ENCODE results near the gene CALML3. TPM values are rescaled to one million over a fixed set of nuclear protein-coding genes. Genes with fewer than 3 reads are reported as not detected.

The CALML3 gene
- total and polyA plus RNA-seq, 7 donors, result 0.03 TPM; not detected in 6

DNA sequence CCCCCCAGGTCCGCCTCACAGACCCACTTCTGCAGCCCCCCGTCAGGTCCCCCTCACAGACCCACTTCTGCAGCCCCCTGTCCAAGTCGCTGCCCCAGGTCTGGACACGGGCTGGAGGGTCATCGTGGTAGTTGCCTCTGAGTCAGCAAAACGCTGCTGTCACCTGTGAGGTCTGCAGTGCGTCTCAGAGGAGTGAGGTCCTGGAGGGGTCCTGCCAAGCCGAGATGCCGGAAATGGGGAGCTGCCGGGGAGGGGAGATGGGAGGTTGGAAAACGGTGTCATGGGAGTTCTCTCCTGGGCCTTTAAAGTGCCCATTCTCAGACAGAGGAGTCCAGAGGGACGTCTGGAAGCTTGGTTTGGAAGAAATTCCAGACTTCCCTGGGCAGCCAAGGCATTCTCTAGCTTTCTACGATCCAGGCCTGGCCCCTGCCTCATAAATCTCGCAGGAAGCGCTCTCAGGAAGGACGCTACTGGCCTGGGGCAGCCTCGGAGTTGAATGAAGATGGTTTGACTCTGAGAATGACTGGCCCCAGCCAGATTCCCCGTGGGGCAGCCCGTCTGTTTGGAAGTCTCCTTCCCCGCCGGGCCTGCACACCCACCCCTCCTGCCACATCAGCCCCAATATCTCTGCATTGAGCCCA lies 38.7 kb downstream of the CALML3 start:
- intact Hi-C loops (cut with DNase I), result no loop called here
- Histone ChIP-seq H3K4me3 (no peak overlapping the region), H3K9me3 (no peaks in the 10 kb centered on the region), H3K27me3 (ENCODE audit: insufficient read depth in 3 of 3, low read length in 2 of 3) (no peaks in the 10 kb centered on the region), H3K36me3 (ENCODE audit: insufficient read depth in 1 of 2, low read depth in 1 of 2) (no peaks in the 10 kb centered on the region), H3K27ac (no peak overlapping the region), H3K4me1 (no peaks in the 10 kb centered on the region)
- TF ChIP-seq, protein P1, sequence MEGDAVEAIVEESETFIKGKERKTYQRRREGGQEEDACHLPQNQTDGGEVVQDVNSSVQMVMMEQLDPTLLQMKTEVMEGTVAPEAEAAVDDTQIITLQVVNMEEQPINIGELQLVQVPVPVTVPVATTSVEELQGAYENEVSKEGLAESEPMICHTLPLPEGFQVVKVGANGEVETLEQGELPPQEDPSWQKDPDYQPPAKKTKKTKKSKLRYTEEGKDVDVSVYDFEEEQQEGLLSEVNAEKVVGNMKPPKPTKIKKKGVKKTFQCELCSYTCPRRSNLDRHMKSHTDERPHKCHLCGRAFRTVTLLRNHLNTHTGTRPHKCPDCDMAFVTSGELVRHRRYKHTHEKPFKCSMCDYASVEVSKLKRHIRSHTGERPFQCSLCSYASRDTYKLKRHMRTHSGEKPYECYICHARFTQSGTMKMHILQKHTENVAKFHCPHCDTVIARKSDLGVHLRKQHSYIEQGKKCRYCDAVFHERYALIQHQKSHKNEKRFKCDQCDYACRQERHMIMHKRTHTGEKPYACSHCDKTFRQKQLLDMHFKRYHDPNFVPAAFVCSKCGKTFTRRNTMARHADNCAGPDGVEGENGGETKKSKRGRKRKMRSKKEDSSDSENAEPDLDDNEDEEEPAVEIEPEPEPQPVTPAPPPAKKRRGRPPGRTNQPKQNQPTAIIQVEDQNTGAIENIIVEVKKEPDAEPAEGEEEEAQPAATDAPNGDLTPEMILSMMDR (IDR thresholded peaks at IDR 0.05), result no peak
- ATAC-seq (no peak), DNase-seq (peak in 1 of 2 donors; percentile 39)
- WGBS, 3 donors, result 76 to 77% (median 76%) methylated on average over 21 of the region's 21 CpGs

DNA sequence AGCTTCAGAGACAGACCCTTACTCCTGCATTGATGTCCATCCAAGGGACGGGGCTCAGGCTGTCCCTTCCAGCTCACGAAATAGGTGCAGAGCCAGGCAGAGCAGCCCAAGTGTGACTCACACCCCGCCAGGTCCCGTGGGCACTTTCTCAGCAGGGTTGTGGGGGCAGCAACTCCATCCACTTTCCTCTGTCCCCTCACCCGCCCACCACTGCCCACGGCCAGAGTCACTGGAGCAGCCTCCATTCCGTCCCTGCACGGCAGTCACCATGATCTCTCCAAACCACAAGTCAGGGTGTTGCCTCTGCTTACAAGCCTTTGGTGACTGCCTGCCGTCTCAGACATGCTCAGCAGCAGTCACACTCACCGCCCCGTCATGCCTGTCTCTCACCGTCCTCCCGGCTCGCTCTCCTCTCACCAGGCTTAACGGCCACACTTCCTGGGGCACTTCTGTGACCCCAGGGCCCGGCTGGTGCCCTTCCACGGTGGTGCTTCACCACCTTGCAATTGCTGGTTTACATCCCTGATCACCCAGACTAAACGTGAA lies 39.3 kb downstream of the CALML3 start:
- H3K36me3 ChIP-seq (ENCODE audit: insufficient read depth in 1 of 2, low read depth in 1 of 2), result no peaks in the 10 kb centered on the region
- ATAC-seq (peak in 1 of 4 donors; percentile 17), DNase-seq (peak in 1 of 2 donors; percentile 46)
- H3K4me3 ChIP-seq, result no peak overlapping the region
- H3K27ac ChIP-seq, result no peak overlapping the region
- no peaks in the 10 kb centered on the region for H3K4me1 ChIP-seq
- H3K9me3 ChIP-seq, result no peaks in the 10 kb centered on the region
- H3K27me3 ChIP-seq (ENCODE audit: insufficient read depth in 3 of 3, low read length in 2 of 3), result no peaks in the 10 kb centered on the region
- TF ChIP-seq, protein P1 (IDR thresholded peaks at IDR 0.05), result no peak
- 74 to 80% (median 79%) methylated on average over 18 of the region's 18 CpGs for WGBS, 3 donors
- intact Hi-C loops (cut with DNase I), result no loop called here

DNA sequence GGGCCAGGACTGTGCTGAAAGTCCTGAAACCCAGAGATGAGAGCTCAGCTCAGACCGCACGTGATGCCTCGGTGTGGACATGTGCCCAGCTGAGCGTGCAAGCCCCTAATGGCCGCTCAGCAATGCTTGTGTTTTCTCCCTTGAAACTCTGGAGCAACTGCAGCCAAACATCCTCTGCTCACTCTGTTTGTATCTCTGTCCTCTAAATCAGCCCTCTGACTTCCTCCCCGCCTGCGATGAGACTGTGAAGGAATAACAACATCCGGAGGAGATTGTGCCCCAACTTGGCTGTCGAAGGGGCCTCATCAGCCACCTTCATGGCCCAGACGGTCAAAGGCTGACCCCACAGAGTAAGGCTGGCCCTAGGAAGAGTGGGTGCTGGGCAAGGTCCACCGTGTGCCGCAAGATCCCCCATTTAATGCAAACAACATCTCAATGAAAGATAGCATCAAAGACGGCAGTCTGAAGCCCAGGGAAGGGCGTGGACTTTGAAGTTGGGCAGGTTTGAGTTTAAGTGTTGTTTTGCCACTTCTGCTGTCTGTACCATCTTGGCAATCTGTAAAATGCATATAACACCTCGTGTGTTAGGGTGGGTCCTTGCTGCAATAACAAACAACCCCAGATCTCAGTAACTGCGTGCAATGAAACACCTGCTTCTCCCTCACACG lies 39.9 kb downstream of the CALML3 start:
- H3K36me3 ChIP-seq (ENCODE audit: insufficient read depth in 1 of 2, low read depth in 1 of 2), result no peaks in the 10 kb centered on the region
- no peaks in the 10 kb centered on the region for H3K27me3 ChIP-seq (ENCODE audit: insufficient read depth in 3 of 3, low read length in 2 of 3)
- H3K9me3 ChIP-seq, result no peaks in the 10 kb centered on the region
- no peaks in the 10 kb centered on the region for H3K4me1 ChIP-seq
- ATAC-seq (no peak), DNase-seq (peak in 1 of 2 donors; percentile 18)
- 74 to 88% (median 78%) methylated on average over 17 of the region's 17 CpGs for WGBS, 3 donors
- TF ChIP-seq, protein P1 (IDR thresholded peaks at IDR 0.05), result no peak
- no peak overlapping the region for H3K27ac ChIP-seq
- H3K4me3 ChIP-seq, result no peak overlapping the region
- intact Hi-C loops (cut with DNase I), result no loop called here

DNA sequence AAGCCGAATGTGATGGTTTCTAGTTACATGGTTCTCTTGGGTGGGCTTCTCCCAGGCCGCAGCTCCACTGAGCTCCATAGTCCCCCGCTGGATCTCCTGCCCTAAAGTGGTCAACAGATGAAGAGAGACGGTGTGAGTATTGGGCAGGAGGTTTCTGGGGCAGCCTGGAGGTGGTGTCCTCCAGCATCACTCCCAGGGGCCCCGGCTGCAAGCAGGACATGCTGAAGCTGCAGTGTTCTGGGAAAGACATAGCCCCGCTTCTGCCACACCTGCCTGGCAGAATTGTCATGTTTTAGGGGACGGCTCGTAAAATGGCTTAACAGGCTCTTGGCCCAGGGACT lies 40.4 kb downstream of the CALML3 start:
- H3K27ac ChIP-seq, result no peak overlapping the region
- no peaks in the 10 kb centered on the region for H3K27me3 ChIP-seq (ENCODE audit: insufficient read depth in 3 of 3, low read length in 2 of 3)
- WGBS, 3 donors, result 85 to 93% (median 92%) methylated on average over 8 of the region's 8 CpGs
- H3K9me3 ChIP-seq, result no peaks in the 10 kb centered on the region
- H3K4me3 ChIP-seq, result no peak overlapping the region
- no peak for ATAC-seq
- no peaks in the 10 kb centered on the region for H3K4me1 ChIP-seq
- intact Hi-C loops (cut with DNase I), result no loop called here
- DNase-seq, result peak in 1 of 2 donors; percentile 19
- TF ChIP-seq, protein P1 (IDR thresholded peaks at IDR 0.05), result no peak
- no peaks in the 10 kb centered on the region for H3K36me3 ChIP-seq (ENCODE audit: insufficient read depth in 1 of 2, low read depth in 1 of 2)
